Effector CD8-positive, alpha-beta T cell (primary cell): ENCODE measurements around the gene FOXP2.
"Not testable (repeated sequence)": the region's sequence is repeated elsewhere in the genome, so short reads cannot be mapped to it uniquely, and the experiment has no call there.

Experiments used
- DNase-seq: peaks from one replicate; lab custom pipeline; 2025; lab: John Stamatoyannopoulos, UW

FOXP2 gene

GRCh38 chr7:114588506-114588905 is 173.9 kb downstream of the FOXP2 start:
- DNase-seq, result no peak

DNA sequence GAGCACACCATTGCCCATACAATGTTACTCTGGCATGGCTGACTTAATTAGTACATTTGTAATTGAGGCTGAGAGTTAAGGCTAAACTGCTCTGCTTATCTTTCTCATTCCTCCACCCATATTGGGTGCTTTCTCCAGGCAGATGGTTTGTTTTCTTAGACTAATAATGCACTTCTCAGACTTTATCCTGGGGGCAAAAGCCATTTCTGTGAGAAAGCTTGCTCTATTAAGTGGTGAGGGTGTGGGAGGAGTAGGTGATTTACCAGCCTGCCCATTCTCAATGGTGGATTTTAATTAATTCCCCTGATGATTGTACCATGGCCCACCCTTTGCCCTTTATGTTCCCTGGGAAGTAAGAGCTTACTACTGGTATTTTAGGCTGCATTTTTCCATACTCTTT is 174.8 kb downstream of the FOXP2 start:
- DNase-seq, result no peak

- DNase-seq, result no peak
These were observed 175.7 kb downstream of the FOXP2 start for GRCh38 chr7:114590298-114590697.

- DNase-seq, result no peak
These were observed 184.3 kb downstream of the FOXP2 start for GRCh38 chr7:114598946-114599345.

DNA sequence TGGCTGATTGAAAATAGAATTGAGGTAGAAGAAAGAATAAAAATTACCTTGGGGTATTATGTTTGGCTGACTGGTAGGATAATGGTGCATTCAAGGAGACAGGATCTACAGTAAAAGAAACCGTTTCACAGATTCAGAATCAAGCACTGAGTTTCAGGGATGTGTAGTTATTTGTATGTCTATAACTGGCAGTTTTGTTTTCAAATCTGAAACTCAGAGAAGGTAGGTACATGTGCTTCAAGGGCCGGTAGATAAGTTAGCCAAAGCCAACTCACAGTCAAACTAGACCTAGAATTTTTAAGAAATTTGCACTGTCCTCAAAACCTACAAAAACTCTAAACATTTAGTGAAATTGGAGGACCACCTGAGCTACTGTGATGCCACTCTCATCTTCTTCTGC is 191.5 kb downstream of the FOXP2 start:
- DNase-seq, result no peak

GRCh38 chr7:114608822-114609221 is 194.2 kb downstream of the FOXP2 start:
- not testable (repeated sequence) for DNase-seq

GRCh38 chr7:114620208-114620607 is 205.6 kb downstream of the FOXP2 start:
- no peak for DNase-seq

GRCh38 chr7:114622221-114622620 is 207.6 kb downstream of the FOXP2 start:
- DNase-seq, result no peak

DNA sequence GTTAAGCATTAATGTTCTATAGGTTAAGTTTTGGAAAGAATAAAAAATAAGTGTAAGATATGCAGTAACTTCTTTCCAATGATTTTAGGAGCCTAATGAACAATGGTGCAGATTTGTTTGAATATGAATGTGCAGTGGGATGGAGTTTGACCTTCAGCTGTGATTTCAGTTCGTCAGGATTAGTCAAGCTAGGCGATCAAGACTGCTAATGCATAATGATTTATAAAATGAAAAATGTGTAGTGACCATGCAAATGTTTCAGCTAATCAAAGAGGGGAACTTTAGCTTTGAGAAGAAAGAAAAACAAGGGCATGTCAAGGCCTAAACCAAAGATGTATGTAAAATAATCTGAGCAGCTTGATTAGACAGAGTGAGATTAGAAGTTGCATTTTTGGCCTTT is 208.5 kb downstream of the FOXP2 start:
- DNase-seq, result no peak

DNA sequence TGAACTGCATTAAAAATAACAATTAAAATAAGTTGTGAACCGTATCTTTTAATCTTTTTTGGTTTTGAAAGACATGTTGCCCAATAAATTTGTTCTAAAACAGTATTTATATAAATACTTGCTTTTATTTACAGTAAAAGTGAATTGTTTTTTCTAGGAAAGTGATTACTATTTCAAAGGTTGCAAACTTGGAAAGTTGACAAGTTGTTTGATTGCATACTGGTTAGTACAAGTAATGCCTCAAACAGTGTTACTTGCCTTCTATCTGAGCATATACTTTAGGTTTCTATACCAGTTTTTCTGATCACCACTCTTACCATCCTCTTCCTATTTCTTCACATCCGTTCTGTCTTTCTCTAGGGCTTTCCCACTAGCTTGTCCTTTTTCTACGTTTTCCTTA is 212.6 kb downstream of the FOXP2 start:
- DNase-seq, result no peak

DNA sequence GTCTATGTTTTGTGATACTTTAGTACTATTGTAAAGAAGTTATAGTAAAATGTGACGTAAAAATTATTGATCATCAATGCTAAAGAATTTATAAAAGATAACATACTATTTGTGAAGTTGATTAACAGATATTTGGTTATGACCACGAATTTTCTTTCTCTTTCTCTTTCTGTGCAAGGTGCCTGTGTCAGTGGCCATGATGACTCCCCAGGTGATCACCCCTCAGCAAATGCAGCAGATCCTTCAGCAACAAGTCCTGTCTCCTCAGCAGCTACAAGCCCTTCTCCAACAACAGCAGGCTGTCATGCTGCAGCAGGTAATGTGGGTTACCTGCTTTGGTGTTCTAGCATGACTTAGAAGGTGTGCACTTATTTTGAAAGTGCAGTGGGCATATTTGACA is 213.7 kb downstream of the FOXP2 start:
- no peak for DNase-seq

GRCh38 chr7:114629762-114630161 is 215.1 kb downstream of the FOXP2 start:
- DNase-seq, result no peak

DNA sequence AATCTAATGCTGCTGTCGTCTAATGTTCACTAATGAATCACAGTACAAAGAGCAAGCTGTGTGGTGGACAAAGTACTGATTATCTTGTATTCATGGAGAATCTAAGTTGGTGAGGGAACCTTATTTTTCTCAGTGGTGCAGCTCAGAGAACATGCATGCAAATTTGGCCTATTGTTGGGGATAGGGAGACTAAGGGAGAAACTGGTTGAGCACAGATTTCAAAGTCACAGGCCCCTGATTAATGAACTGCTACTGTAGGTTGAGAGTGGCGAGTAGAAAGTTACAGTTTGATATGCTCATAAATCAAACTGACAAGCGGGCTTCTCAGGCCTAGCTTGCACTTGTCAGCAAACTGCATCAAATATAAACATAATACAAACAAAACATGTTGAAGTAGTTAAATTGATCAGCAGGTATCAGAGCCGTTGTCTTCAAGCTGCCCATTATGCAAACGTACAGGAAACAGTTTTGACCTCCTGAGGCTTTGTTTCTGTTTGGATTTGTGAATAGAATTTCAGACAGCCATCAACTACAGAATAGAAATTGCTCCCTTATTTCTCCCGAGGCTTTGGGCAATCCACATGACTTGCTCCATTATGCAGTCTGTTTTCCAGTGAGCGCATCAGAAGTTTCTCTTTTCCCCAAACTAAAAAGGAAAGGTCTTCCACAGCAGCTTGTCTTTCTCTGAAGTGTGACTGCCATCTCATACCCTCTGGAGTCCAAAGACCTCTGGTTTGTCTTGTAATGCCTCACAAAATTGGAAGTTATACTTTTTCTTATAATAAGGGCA is 215.8 kb downstream of the FOXP2 start:
- no peak for DNase-seq

GRCh38 chr7:114631249-114631822 is 216.7 kb downstream of the FOXP2 start:
- DNase-seq, result no peak

- no peak for DNase-seq
These were observed 224.8 kb downstream of the FOXP2 start for GRCh38 chr7:114639451-114639850.

- DNase-seq, result no peak
These were observed 229.8 kb downstream of the FOXP2 start for GRCh38 chr7:114644455-114644854.

GRCh38 chr7:114645451-114645850 is 230.8 kb downstream of the FOXP2 start:
- DNase-seq, result no peak

- DNase-seq, result no peak
These were observed 232.9 kb downstream of the FOXP2 start for GRCh38 chr7:114647518-114647917.

DNA sequence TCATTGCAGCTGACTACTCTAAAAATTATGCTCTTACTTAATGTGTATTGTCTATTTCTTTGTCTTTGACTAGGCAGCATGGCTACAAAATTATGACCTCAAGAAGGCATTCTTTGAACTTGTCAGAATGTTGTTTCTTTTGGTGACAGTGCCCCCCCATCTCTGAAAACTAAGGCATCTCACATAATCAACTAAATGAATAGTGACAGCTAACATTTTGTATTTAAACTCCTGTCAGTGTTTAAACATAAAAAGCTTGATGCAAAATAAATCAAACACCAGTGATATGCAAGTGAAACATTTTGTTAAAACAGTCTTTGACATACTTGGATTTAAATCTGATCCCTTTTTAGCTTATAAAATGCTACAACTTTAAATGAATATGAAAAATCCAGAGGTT is 233.5 kb downstream of the FOXP2 start:
- DNase-seq, result no peak

DNA sequence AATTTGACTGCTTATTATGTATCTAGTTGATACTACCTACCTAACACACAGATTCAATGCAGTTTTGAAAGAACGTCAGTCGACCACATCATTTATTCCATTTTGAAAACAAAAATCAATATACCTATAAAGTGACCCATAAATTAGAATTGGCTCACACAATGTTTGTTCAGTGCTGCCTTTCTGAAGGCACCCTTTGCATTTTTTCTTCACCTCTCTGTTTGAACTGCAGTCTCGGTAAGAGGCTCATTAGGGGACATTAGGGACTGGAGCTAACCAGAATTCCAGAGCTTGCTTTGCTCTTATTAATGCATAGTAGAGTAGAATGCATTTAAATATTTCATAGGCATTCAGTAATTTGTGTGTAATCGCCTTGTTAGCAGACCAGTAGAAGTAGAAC is 234.1 kb downstream of the FOXP2 start:
- DNase-seq, result no peak

GRCh38 chr7:114649689-114650088 is 235.1 kb downstream of the FOXP2 start:
- no peak for DNase-seq

- no peak for DNase-seq
These were observed 235.9 kb downstream of the FOXP2 start for GRCh38 chr7:114650491-114650890.

GRCh38 chr7:114652041-114652440 is 237.4 kb downstream of the FOXP2 start:
- DNase-seq, result no peak
